Raji (cell line): ENCODE results near the gene SREK1.

Source experiments
- POLR2A ChIP-seq: IDR thresholded peaks from 2 replicates; pipeline ENCODE4 v1.6.1; 2011; ENCODE audit warnings: low read depth, low read length, control low read depth; ENCODE audit not compliant: insufficient read depth

Gene SREK1

GRCh38 chr5:66232706-66233445 is 88.8 kb downstream of the SREK1 start:
- no peak for TF ChIP-seq POLR2A
